GM18517 (cell line): ENCODE measurements around the gene CSNK2A3.

ENCODE experiments used
- ATAC-seq: cut with Tn5 transposase; IDR thresholded peaks from one replicate; pipeline ENCODE4 v1.9.1; 2021; ENCODE audit warnings: mild to moderate bottlenecking, moderate library complexity; ENCODE audit not compliant: unreplicated experiment

Gene CSNK2A3

GRCh38 chr11:11338304-11338703 is 14.7 kb downstream of the CSNK2A3 start:
- ATAC-seq = no peak

GRCh38 chr11:11336664-11337063 is 16.4 kb downstream of the CSNK2A3 start:
- ATAC-seq = no peak

- no peak for ATAC-seq
These were observed 18.0 kb downstream of the CSNK2A3 start for GRCh38 chr11:11335043-11335442.

- no peak for ATAC-seq
These were observed 18.4 kb downstream of the CSNK2A3 start for GRCh38 chr11:11334607-11335006.

- no peak for ATAC-seq
These were observed 20.8 kb downstream of the CSNK2A3 start for GRCh38 chr11:11332141-11332710.

- no peak for ATAC-seq
These were observed 23.8 kb downstream of the CSNK2A3 start for GRCh38 chr11:11329062-11329806.

GRCh38 chr11:11324090-11324489 is 29.0 kb downstream of the CSNK2A3 start:
- ATAC-seq = no peak

GRCh38 chr11:11322101-11322500 is 30.9 kb downstream of the CSNK2A3 start:
- ATAC-seq = no peak

- no peak for ATAC-seq
These were observed 32.2 kb downstream of the CSNK2A3 start for GRCh38 chr11:11320825-11321224.

- no peak for ATAC-seq
These were observed 34.1 kb downstream of the CSNK2A3 start for GRCh38 chr11:11318961-11319360.

GRCh38 chr11:11318461-11318860 is 34.6 kb downstream of the CSNK2A3 start:
- ATAC-seq = no peak

GRCh38 chr11:11316651-11317230 is 36.3 kb downstream of the CSNK2A3 start:
- no peak for ATAC-seq

- ATAC-seq = no peak
These were observed 39.0 kb downstream of the CSNK2A3 start for GRCh38 chr11:11313902-11314692.

- no peak for ATAC-seq
These were observed 39.6 kb downstream of the CSNK2A3 start for GRCh38 chr11:11313426-11313825.

GRCh38 chr11:11312738-11313137 is 40.3 kb downstream of the CSNK2A3 start:
- no peak for ATAC-seq

GRCh38 chr11:11311169-11311568 is 41.9 kb downstream of the CSNK2A3 start:
- ATAC-seq = no peak

- ATAC-seq = no peak
These were observed 43.1 kb downstream of the CSNK2A3 start for GRCh38 chr11:11309906-11310305.

GRCh38 chr11:11308249-11308648 is 44.8 kb downstream of the CSNK2A3 start:
- ATAC-seq = no peak

GRCh38 chr11:11306855-11307254 is 46.2 kb downstream of the CSNK2A3 start:
- no peak for ATAC-seq

- no peak for ATAC-seq
These were observed 48.5 kb downstream of the CSNK2A3 start for GRCh38 chr11:11304550-11304949.

GRCh38 chr11:11302565-11302964 is 50.5 kb downstream of the CSNK2A3 start:
- ATAC-seq = no peak
